MM.1S (cell line): ENCODE results near the gene P3H2.

ENCODE experiments used
- DNase-seq: peaks from one replicate; pipeline ENCODE4 v3.0.0-alpha.2; 2015
- H2AFZ ChIP-seq: fragments of 300-600 bp; sonication (generic); 2 replicates; pipeline ENCODE4 v1.6.0; 2016; ENCODE audit warnings: antibody characterized with exemption, low read length
- H3F3A ChIP-seq: fragments of 300-600 bp; sonication (generic); 2 replicates; pipeline ENCODE4 v1.6.1; 2016; ENCODE audit warnings: mild to moderate bottlenecking, antibody characterized with exemption, low read length, moderate library complexity, mixed read lengths; ENCODE audit not compliant: insufficient read depth
- H3K27ac ChIP-seq: fragments of 300-600 bp; sonication (generic); 2 replicates; pipeline ENCODE4 v1.5.1; 2016; ENCODE audit warnings: mild to moderate bottlenecking, low read length
- H3K27me3 ChIP-seq: fragments of 300-600 bp; sonication (generic); replicated peaks from 2 replicates; pipeline ENCODE4 v1.6.0; 2016; ENCODE audit warnings: low read length; ENCODE audit not compliant: insufficient read depth
- H3K36me3 ChIP-seq: fragments of 300-600 bp; sonication (generic); replicated peaks from 2 replicates; pipeline ENCODE4 v1.6.1; 2016; ENCODE audit warnings: mild to moderate bottlenecking, low read length, mixed read lengths; ENCODE audit not compliant: insufficient read depth
- H3K4me1 ChIP-seq: fragments of 300-600 bp; sonication (generic); 2 replicates; pipeline ENCODE4 v1.6.1; 2016; ENCODE audit warnings: low read length, mixed read lengths
- H3K4me2 ChIP-seq: fragments of 300-600 bp; sonication (generic); 2 replicates; pipeline ENCODE4 v1.6.0; 2016; ENCODE audit warnings: low read depth, low read length
- H3K4me3 ChIP-seq: fragments of 300-600 bp; sonication (generic); 2 replicates; pipeline ENCODE4 v1.5.1; 2016; ENCODE audit warnings: low read length, mixed read lengths
- H3K79me2 ChIP-seq: fragments of 300-600 bp; sonication (generic); 2 replicates; pipeline ENCODE4 v1.6.1; 2016; ENCODE audit warnings: mixed run types, low read length, mixed read lengths
- H3K9ac ChIP-seq: fragments of 300-600 bp; sonication (generic); 2 replicates; pipeline ENCODE4 v1.6.1; 2016; ENCODE audit warnings: low read length, mixed read lengths
- H3K9me2 ChIP-seq: fragments of 300-600 bp; sonication (generic); replicated peaks from 2 replicates; pipeline ENCODE4 v1.6.1; 2016; ENCODE audit warnings: mild to moderate bottlenecking, low read length, mixed read lengths; ENCODE audit not compliant: insufficient read depth
- H3K9me3 ChIP-seq: fragments of 300-600 bp; sonication (generic); replicated peaks from 2 replicates; pipeline ENCODE4 v1.6.1; 2016; ENCODE audit warnings: mild to moderate bottlenecking, low read length, mixed read lengths; ENCODE audit not compliant: insufficient read depth
- H4K20me1 ChIP-seq: fragments of 300-600 bp; sonication (generic); 2 replicates; pipeline ENCODE4 v1.6.1; 2016; ENCODE audit warnings: mild to moderate bottlenecking, low read length, moderate library complexity, mixed read lengths; ENCODE audit not compliant: insufficient read depth
- EZH2 ChIP-seq: fragments of 300-600 bp; sonication (generic); optimal IDR thresholded peaks from 2 replicates; pipeline ENCODE3; 2017; ENCODE audit warnings: low read depth, mild to moderate bottlenecking, antibody characterized with exemption, low read length, mixed read lengths
- EZH2phosphoT487 ChIP-seq: fragments of 300-600 bp; sonication (generic); IDR thresholded peaks from 2 replicates; pipeline ENCODE4 v1.6.1; 2018; ENCODE audit warnings: antibody characterized with exemption, low read length
- TF ChIP-seq, protein P1 (sequence below): fragments of 300-600 bp; sonication (generic); IDR thresholded peaks from 2 replicates; pipeline ENCODE4 v1.5.1; 2016; ENCODE audit warnings: antibody characterized with exemption, low read length, mixed read lengths

Gene P3H2

DNA sequence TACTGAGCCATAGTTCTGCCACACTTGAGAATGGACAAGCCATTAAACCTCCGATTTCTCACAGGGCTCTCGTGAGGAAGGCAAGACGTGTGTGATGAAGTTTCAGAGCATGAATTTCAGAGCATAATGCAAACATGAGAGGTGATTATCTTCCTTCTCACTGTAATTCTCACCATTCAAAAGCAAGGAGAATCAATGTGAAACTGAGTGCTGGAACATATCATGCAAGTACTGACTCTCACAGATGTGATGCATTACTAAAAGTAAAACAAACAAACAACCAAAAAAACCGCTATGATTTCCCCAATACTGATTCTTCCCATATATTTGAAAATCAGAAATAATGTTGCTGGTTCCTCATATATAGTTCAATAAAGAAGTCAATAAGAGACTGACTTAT lies 23.7 kb downstream of the P3H2 start:
- Histone ChIP-seq H3K79me2 (no peaks in the 10 kb centered on the region), H2AFZ (no peak overlapping the region), H3K36me3 (no peaks in the 10 kb centered on the region), H3K9ac (no peak overlapping the region), H3F3A (no peaks in the 10 kb centered on the region), H3K4me1 (no peaks in the 10 kb centered on the region; the same call in 1 of the 2 replicates), H3K4me2 (no peak overlapping the region), H3K9me3 (no peaks in the 10 kb centered on the region), H3K27me3 (no peaks in the 10 kb centered on the region), H3K4me3 (no peak overlapping the region), H3K9me2 (no peaks in the 10 kb centered on the region), H3K27ac (no peak overlapping the region), H4K20me1 (no peaks in the 10 kb centered on the region)
- DNase-seq, result no peak
- TF ChIP-seq EZH2 (no peak), EZH2phosphoT487 (no peak)
- TF ChIP-seq, protein P1, sequence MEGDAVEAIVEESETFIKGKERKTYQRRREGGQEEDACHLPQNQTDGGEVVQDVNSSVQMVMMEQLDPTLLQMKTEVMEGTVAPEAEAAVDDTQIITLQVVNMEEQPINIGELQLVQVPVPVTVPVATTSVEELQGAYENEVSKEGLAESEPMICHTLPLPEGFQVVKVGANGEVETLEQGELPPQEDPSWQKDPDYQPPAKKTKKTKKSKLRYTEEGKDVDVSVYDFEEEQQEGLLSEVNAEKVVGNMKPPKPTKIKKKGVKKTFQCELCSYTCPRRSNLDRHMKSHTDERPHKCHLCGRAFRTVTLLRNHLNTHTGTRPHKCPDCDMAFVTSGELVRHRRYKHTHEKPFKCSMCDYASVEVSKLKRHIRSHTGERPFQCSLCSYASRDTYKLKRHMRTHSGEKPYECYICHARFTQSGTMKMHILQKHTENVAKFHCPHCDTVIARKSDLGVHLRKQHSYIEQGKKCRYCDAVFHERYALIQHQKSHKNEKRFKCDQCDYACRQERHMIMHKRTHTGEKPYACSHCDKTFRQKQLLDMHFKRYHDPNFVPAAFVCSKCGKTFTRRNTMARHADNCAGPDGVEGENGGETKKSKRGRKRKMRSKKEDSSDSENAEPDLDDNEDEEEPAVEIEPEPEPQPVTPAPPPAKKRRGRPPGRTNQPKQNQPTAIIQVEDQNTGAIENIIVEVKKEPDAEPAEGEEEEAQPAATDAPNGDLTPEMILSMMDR, result no peak

DNA sequence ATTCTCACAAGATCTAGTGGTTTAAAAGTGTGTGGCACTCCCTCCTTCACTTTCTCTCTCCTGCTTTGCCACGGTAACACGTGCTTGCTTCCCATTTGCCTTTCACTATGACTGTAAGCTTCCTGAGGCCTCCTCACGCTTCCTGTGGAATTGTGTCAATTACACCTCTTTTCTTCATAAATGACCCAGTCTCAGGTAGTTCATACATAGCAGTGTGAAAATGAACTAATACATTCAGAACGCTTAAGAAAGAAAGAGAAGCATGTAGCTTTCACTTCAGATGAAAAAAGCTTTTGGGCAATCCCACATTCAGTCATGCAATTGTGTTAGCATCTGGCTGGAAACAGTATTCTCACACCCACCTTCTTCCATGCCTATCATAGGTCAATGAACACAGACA lies 24.4 kb downstream of the P3H2 start:
- Histone ChIP-seq H3K9me2 (no peaks in the 10 kb centered on the region), H3K36me3 (no peaks in the 10 kb centered on the region), H3K79me2 (no peaks in the 10 kb centered on the region), H3K9me3 (no peaks in the 10 kb centered on the region), H3K27ac (no peak overlapping the region), H3K9ac (no peak overlapping the region), H3K4me1 (no peaks in the 10 kb centered on the region), H2AFZ (no peak overlapping the region), H3K4me3 (no peak overlapping the region), H3F3A (no peaks in the 10 kb centered on the region), H3K4me2 (no peak overlapping the region), H4K20me1 (no peaks in the 10 kb centered on the region), H3K27me3 (no peaks in the 10 kb centered on the region)
- TF ChIP-seq EZH2phosphoT487 (no peak), EZH2 (no peak)
- TF ChIP-seq, protein P1, result no peak
- no peak for DNase-seq

DNA sequence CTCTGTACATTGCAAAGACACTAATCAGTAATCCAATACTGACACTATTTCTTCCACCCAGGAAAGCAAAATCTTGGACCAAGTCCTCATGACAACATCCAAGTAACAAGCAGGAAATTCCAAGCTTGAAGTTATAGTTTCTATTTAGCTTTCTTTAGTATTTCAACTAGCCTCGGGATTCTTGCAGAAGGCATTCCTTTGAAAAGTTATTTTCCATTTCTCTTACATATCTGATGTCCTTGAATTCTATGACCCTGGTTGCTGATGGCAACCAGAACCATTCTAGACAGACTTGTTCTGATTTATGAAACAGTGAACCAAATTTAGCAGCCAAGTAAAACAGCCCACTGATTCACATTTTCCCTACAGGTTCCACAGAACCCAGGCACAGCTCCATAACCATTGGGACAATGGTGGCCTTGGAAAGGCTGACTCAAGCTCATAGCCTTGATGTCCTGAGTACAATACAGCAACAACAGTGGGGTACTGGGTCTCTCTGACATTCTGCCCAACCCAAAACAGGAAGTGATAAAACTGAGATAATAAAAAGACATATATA lies 26.5 kb downstream of the P3H2 start:
- no peak overlapping the region for H2AFZ ChIP-seq
- H3K27ac ChIP-seq, result no peak overlapping the region

More for the DNA sequence above, 26.5 kb downstream of the P3H2 start:
- H3K9me3 ChIP-seq, result no peaks in the 10 kb centered on the region
- no peaks in the 10 kb centered on the region for H4K20me1 ChIP-seq
- TF ChIP-seq EZH2phosphoT487 (no peak), EZH2 (no peak)
- TF ChIP-seq, protein P1, result no peak
- H3K9me2 ChIP-seq, result no peaks in the 10 kb centered on the region
- no peaks in the 10 kb centered on the region for H3K36me3 ChIP-seq
- no peak for DNase-seq
- H3K4me1 ChIP-seq, result no peaks in the 10 kb centered on the region
- no peaks in the 10 kb centered on the region for H3F3A ChIP-seq
- no peak overlapping the region for H3K4me2 ChIP-seq
- no peak overlapping the region for H3K4me3 ChIP-seq
- no peaks in the 10 kb centered on the region for H3K79me2 ChIP-seq
- no peaks in the 10 kb centered on the region for H3K27me3 ChIP-seq
- no peak overlapping the region for H3K9ac ChIP-seq
